ENCODE data around the gene RABGEF1. TPM values are rescaled to one million over a fixed set of nuclear protein-coding genes. Genes with fewer than 3 reads are reported as not detected.
"Not testable (repeated sequence)": the region's sequence is repeated elsewhere in the genome, so short reads cannot be mapped to it uniquely, and the experiment has no call there.

Gene RABGEF1
- polyA plus RNA-seq, 4 donors: 9.7 to 22.3 (median 11.8) TPM

GRCh38 chr7:66698652-66699205 is 41.8 kb upstream of the RABGEF1 start:
- peaks cover 0 to 16% (median 0%) of the 10 kb centered on the region in 3 donors for H3K36me3 ChIP-seq (ENCODE audit: control insufficient read depth in 3 of 3, insufficient read depth in 2 of 3, low read depth in 1 of 3, low read length in 3 of 3)
- DNase-seq (no peak), FAIRE-seq (no peak)
- H3K27ac ChIP-seq (ENCODE audit: low read depth in 1 of 3, low read length in 2 of 3): no peak overlapping the region
- WGBS, 3 donors: 71 to 82% (median 80%) methylated on average over 10 of the region's 10 CpGs
- H3K4me3 ChIP-seq (ENCODE audit: low read depth in 1 of 3, low read length in 3 of 3): no peak overlapping the region
- no peaks in the 10 kb centered on the region for H3K9me3 ChIP-seq (ENCODE audit: control insufficient read depth in 2 of 2, insufficient read depth in 1 of 2, low read depth in 1 of 2, low read length in 1 of 2)
- no peaks in the 10 kb centered on the region for H3K4me1 ChIP-seq (ENCODE audit: control insufficient read depth in 3 of 3, insufficient read depth in 2 of 3, low read depth in 1 of 3, low read length in 2 of 3)
- no peaks in the 10 kb centered on the region for H3K27me3 ChIP-seq (ENCODE audit: control insufficient read depth in 3 of 3, insufficient read depth in 3 of 3, low read length in 3 of 3)

- no peak for DNase-seq
These were observed 40.5 kb upstream of the RABGEF1 start for GRCh38 chr7:66699998-66700397.

GRCh38 chr7:66700633-66701131 is 39.9 kb upstream of the RABGEF1 start:
- Histone ChIP-seq H3K36me3 (ENCODE audit: control insufficient read depth in 3 of 3, insufficient read depth in 2 of 3, low read depth in 1 of 3, low read length in 3 of 3) (no peaks in the 10 kb centered on the region), H3K27ac (ENCODE audit: low read depth in 1 of 3, low read length in 2 of 3) (peak overlapping the region in 1 of 3 donors; percentile 60), H3K9me3 (ENCODE audit: control insufficient read depth in 2 of 2, insufficient read depth in 1 of 2, low read depth in 1 of 2, low read length in 1 of 2) (no peaks in the 10 kb centered on the region), H3K27me3 (ENCODE audit: control insufficient read depth in 3 of 3, insufficient read depth in 3 of 3, low read length in 3 of 3) (no peaks in the 10 kb centered on the region), H3K4me3 (ENCODE audit: low read depth in 1 of 3, low read length in 3 of 3) (no peak overlapping the region), H3K4me1 (ENCODE audit: control insufficient read depth in 3 of 3, insufficient read depth in 2 of 3, low read depth in 1 of 3, low read length in 2 of 3) (no peaks in the 10 kb centered on the region)
- DNase-seq: no peak
- FAIRE-seq: no peak
- WGBS, 3 donors: 89 to 100% (median 91%) methylated on average over 6 to 7 of the region's 7 CpGs

More at GRCh38 chr7:66699998-66700397, 40.5 kb upstream of the RABGEF1 start:
- Histone ChIP-seq H3K27ac (ENCODE audit: low read depth in 1 of 3, low read length in 2 of 3) (no peak overlapping the region), H3K27me3 (ENCODE audit: control insufficient read depth in 3 of 3, insufficient read depth in 3 of 3, low read length in 3 of 3) (no peaks in the 10 kb centered on the region), H3K36me3 (ENCODE audit: control insufficient read depth in 3 of 3, insufficient read depth in 2 of 3, low read depth in 1 of 3, low read length in 3 of 3) (peaks cover 0 to 4% (median 0%) of the 10 kb centered on the region in 3 donors), H3K4me3 (ENCODE audit: low read depth in 1 of 3, low read length in 3 of 3) (no peak overlapping the region), H3K9me3 (ENCODE audit: control insufficient read depth in 2 of 2, insufficient read depth in 1 of 2, low read depth in 1 of 2, low read length in 1 of 2) (no peaks in the 10 kb centered on the region), H3K4me1 (ENCODE audit: control insufficient read depth in 3 of 3, insufficient read depth in 2 of 3, low read depth in 1 of 3, low read length in 2 of 3) (no peaks in the 10 kb centered on the region)
- FAIRE-seq: no peak
- WGBS, 3 donors: 66 to 90% (median 82%) methylated on average over 6 of the region's 6 CpGs

GRCh38 chr7:66707825-66708224 is 32.7 kb upstream of the RABGEF1 start:
- no peak overlapping the region for H3K27ac ChIP-seq (ENCODE audit: low read depth in 1 of 3, low read length in 2 of 3)
- FAIRE-seq: no peak

GRCh38 chr7:66710752-66711151 is 29.8 kb upstream of the RABGEF1 start:
- peaks cover 0 to 20% (median 0%) of the 10 kb centered on the region in 3 donors for H3K36me3 ChIP-seq (ENCODE audit: control insufficient read depth in 3 of 3, insufficient read depth in 2 of 3, low read depth in 1 of 3, low read length in 3 of 3)
- 91 to 99% (median 98%) methylated on average over 4 of the region's 4 CpGs for WGBS, 3 donors
- not testable (repeated sequence) for FAIRE-seq

More at GRCh38 chr7:66707825-66708224, 32.7 kb upstream of the RABGEF1 start:
- Histone ChIP-seq H3K4me1 (ENCODE audit: control insufficient read depth in 3 of 3, insufficient read depth in 2 of 3, low read depth in 1 of 3, low read length in 2 of 3) (no peaks in the 10 kb centered on the region), H3K4me3 (ENCODE audit: low read depth in 1 of 3, low read length in 3 of 3) (no peak overlapping the region), H3K27me3 (ENCODE audit: control insufficient read depth in 3 of 3, insufficient read depth in 3 of 3, low read length in 3 of 3) (no peaks in the 10 kb centered on the region), H3K36me3 (ENCODE audit: control insufficient read depth in 3 of 3, insufficient read depth in 2 of 3, low read depth in 1 of 3, low read length in 3 of 3) (peaks cover 0 to 14% (median 0%) of the 10 kb centered on the region in 3 donors), H3K9me3 (ENCODE audit: control insufficient read depth in 2 of 2, insufficient read depth in 1 of 2, low read depth in 1 of 2, low read length in 1 of 2) (no peaks in the 10 kb centered on the region)
- no peak for DNase-seq

GRCh38 chr7:66713687-66714086 is 26.8 kb upstream of the RABGEF1 start:
- H3K36me3 ChIP-seq (ENCODE audit: control insufficient read depth in 3 of 3, insufficient read depth in 2 of 3, low read depth in 1 of 3, low read length in 3 of 3): peaks cover 0 to 29% (median 0%) of the 10 kb centered on the region in 3 donors
- peak; percentile 5 for FAIRE-seq
- 96 to 100% (median 97%) methylated on average over 1 of the region's 1 CpG for WGBS, 3 donors

More at GRCh38 chr7:66710752-66711151, 29.8 kb upstream of the RABGEF1 start:
- not testable (repeated sequence) for H3K4me1 ChIP-seq (ENCODE audit: control insufficient read depth in 3 of 3, insufficient read depth in 2 of 3, low read depth in 1 of 3, low read length in 2 of 3); H3K27me3 ChIP-seq (ENCODE audit: control insufficient read depth in 3 of 3, insufficient read depth in 3 of 3, low read length in 3 of 3); H3K9me3 ChIP-seq (ENCODE audit: control insufficient read depth in 2 of 2, insufficient read depth in 1 of 2, low read depth in 1 of 2, low read length in 1 of 2); H3K4me3 ChIP-seq (ENCODE audit: low read depth in 1 of 3, low read length in 3 of 3); DNase-seq; H3K27ac ChIP-seq (ENCODE audit: low read depth in 1 of 3, low read length in 2 of 3)

GRCh38 chr7:66716634-66717033 is 23.9 kb upstream of the RABGEF1 start:
- not testable (repeated sequence) for H3K27me3 ChIP-seq (ENCODE audit: control insufficient read depth in 3 of 3, insufficient read depth in 3 of 3, low read length in 3 of 3); H3K9me3 ChIP-seq (ENCODE audit: control insufficient read depth in 2 of 2, insufficient read depth in 1 of 2, low read depth in 1 of 2, low read length in 1 of 2); DNase-seq; H3K4me1 ChIP-seq (ENCODE audit: control insufficient read depth in 3 of 3, insufficient read depth in 2 of 3, low read depth in 1 of 3, low read length in 2 of 3); H3K4me3 ChIP-seq (ENCODE audit: low read depth in 1 of 3, low read length in 3 of 3); H3K27ac ChIP-seq (ENCODE audit: low read depth in 1 of 3, low read length in 2 of 3); FAIRE-seq
- 93 to 98% (median 96%) methylated on average over 7 of the region's 7 CpGs for WGBS, 3 donors
- peaks cover 0 to 28% (median 0%) of the 10 kb centered on the region in 3 donors for H3K36me3 ChIP-seq (ENCODE audit: control insufficient read depth in 3 of 3, insufficient read depth in 2 of 3, low read depth in 1 of 3, low read length in 3 of 3)

More at GRCh38 chr7:66713687-66714086, 26.8 kb upstream of the RABGEF1 start:
- Histone ChIP-seq H3K9me3 (ENCODE audit: control insufficient read depth in 2 of 2, insufficient read depth in 1 of 2, low read depth in 1 of 2, low read length in 1 of 2) (peaks cover 0 to 3% of the 10 kb centered on the region in 2 donors), H3K4me3 (ENCODE audit: low read depth in 1 of 3, low read length in 3 of 3) (no peak overlapping the region), H3K4me1 (ENCODE audit: control insufficient read depth in 3 of 3, insufficient read depth in 2 of 3, low read depth in 1 of 3, low read length in 2 of 3) (no peaks in the 10 kb centered on the region), H3K27ac (ENCODE audit: low read depth in 1 of 3, low read length in 2 of 3) (no peak overlapping the region), H3K27me3 (ENCODE audit: control insufficient read depth in 3 of 3, insufficient read depth in 3 of 3, low read length in 3 of 3) (no peaks in the 10 kb centered on the region)
- DNase-seq: no peak

- no peak for DNase-seq
- Histone ChIP-seq H3K27ac (ENCODE audit: low read depth in 1 of 3, low read length in 2 of 3) (no peak overlapping the region), H3K36me3 (ENCODE audit: control insufficient read depth in 3 of 3, insufficient read depth in 2 of 3, low read depth in 1 of 3, low read length in 3 of 3) (peaks cover 0 to 26% (median 0%) of the 10 kb centered on the region in 3 donors), H3K4me1 (ENCODE audit: control insufficient read depth in 3 of 3, insufficient read depth in 2 of 3, low read depth in 1 of 3, low read length in 2 of 3) (no peaks in the 10 kb centered on the region), H3K9me3 (ENCODE audit: control insufficient read depth in 2 of 2, insufficient read depth in 1 of 2, low read depth in 1 of 2, low read length in 1 of 2) (peaks cover 0 to 7% of the 10 kb centered on the region in 2 donors), H3K27me3 (ENCODE audit: control insufficient read depth in 3 of 3, insufficient read depth in 3 of 3, low read length in 3 of 3) (no peaks in the 10 kb centered on the region), H3K4me3 (ENCODE audit: low read depth in 1 of 3, low read length in 3 of 3) (no peak overlapping the region)
- FAIRE-seq: no peak
- WGBS, 3 donors: 79 to 93% (median 89%) methylated on average over 1 of the region's 1 CpG
These were observed 20.0 kb upstream of the RABGEF1 start for GRCh38 chr7:66720561-66720960.
